Osteoblast (primary cell): ENCODE data around the gene AIF1. TPM values are rescaled to one million over a fixed set of nuclear protein-coding genes. Genes with fewer than 3 reads are reported as not detected.

ENCODE experiments used
- DNase-seq: peaks from one replicate; pipeline ENCODE4 v3.0.0; 2011; ENCODE audit warnings: low spot score, mixed read lengths; ENCODE audit not compliant: insufficient read length; ENCODE audit errors: missing footprints
- H2AFZ ChIP-seq: 2 replicates; pipeline ENCODE4 v1.6.0; 2011; ENCODE audit warnings: mild to moderate bottlenecking, low read length
- H3K27ac ChIP-seq: 2 replicates; pipeline ENCODE4 v1.5.1; 2011; ENCODE audit warnings: mild to moderate bottlenecking, low read depth, low read length, moderate library complexity
- H3K27me3 ChIP-seq: 2 replicates; pipeline ENCODE4 v1.6.0; 2012; ENCODE audit warnings: mild to moderate bottlenecking, control low read depth, inconsistent platforms, low read length, moderate library complexity; ENCODE audit not compliant: insufficient read depth
- H3K36me3 ChIP-seq: 2 replicates; pipeline ENCODE4 v1.5.1; 2011; ENCODE audit warnings: mild to moderate bottlenecking, low read length, control low read depth, moderate library complexity; ENCODE audit not compliant: insufficient read depth
- H3K4me1 ChIP-seq: 2 replicates; pipeline ENCODE4 v1.5.1; 2011; ENCODE audit warnings: mild to moderate bottlenecking, low read length, control low read depth, moderate library complexity; ENCODE audit not compliant: insufficient read depth
- H3K4me2 ChIP-seq: 2 replicates; pipeline ENCODE4 v1.6.0; 2011; ENCODE audit warnings: mild to moderate bottlenecking, low read length; ENCODE audit not compliant: insufficient read depth
- H3K4me3 ChIP-seq: fragments of 200-600 bp; sonication (generic); 3 replicates; pipeline ENCODE4 v1.5.1; 2012; ENCODE audit warnings: mild to moderate bottlenecking, low read length, inconsistent platforms; ENCODE audit not compliant: insufficient read depth
- H3K79me2 ChIP-seq: 2 replicates; pipeline ENCODE4 v1.6.0; 2012; ENCODE audit warnings: mild to moderate bottlenecking, low read length, control low read depth, inconsistent platforms; ENCODE audit not compliant: insufficient read depth
- H3K9me3 ChIP-seq: 2 replicates; pipeline ENCODE4 v1.5.1; 2011; ENCODE audit warnings: low read depth, low read length, control low read depth
- H4K20me1 ChIP-seq: 2 replicates; pipeline ENCODE4 v1.6.0; 2012; ENCODE audit warnings: mild to moderate bottlenecking, low read length, control low read depth; ENCODE audit not compliant: insufficient read depth
- total RNA-seq: library from RNA; depleted of rRNA; stranded (reverse); fragments of >200 nt; gene quantifications from 2 replicates; pipeline ENCODE4 v1.2.3, GENCODE V29; 2012
- TF ChIP-seq, protein P1 (sequence below): IDR thresholded peaks from 2 replicates; pipeline ENCODE4 v1.5.1; 2011; ENCODE audit warnings: mild to moderate bottlenecking, low read depth, low read length, moderate library complexity; ENCODE audit errors: extremely low read depth

Gene AIF1
- total RNA-seq, 1 donor = 0.36 TPM

DNA sequence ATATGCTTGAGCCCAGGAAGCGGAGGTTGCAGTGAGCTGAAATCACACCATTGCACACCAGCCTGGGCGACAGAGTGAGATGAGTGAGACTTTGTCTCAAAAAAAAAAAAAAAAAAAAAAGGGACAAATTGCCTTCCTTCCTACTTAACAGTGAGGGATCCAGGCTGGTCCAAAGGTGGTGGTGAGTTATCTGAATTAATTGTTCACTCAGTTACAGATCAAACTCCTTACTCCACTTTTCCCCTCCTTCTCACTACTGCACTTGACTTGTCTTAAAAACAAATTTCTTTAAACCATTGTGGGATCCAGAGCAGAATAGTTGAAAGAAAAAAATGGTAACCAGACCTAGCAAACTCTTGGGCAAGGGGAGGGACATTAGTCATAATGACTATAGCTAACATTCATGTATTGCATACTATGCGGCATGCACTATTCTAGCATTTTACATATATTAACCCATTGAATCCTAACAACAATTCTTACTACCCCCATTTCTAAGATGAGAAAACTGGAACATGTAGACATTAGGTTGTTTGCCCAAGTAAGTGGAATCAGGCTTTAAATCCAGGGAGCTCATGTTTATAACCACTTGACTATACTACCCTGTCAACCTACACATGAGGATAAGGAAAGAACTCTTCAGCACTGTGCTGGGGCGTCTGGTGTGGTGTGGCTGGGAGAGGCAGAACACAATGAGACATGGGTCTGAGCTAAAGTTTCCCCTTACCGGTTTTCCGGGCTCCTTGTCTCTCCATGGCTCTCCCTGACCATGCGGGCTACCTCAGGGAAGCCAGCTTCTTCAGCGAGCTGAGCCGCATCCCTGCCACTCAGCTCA is 48.3 kb downstream of the AIF1 start:
- H3K27ac ChIP-seq = peak overlapping the region; percentile 91
- H3K4me1 ChIP-seq = peaks cover 48% of the 10 kb centered on the region
- TF ChIP-seq, protein P1, sequence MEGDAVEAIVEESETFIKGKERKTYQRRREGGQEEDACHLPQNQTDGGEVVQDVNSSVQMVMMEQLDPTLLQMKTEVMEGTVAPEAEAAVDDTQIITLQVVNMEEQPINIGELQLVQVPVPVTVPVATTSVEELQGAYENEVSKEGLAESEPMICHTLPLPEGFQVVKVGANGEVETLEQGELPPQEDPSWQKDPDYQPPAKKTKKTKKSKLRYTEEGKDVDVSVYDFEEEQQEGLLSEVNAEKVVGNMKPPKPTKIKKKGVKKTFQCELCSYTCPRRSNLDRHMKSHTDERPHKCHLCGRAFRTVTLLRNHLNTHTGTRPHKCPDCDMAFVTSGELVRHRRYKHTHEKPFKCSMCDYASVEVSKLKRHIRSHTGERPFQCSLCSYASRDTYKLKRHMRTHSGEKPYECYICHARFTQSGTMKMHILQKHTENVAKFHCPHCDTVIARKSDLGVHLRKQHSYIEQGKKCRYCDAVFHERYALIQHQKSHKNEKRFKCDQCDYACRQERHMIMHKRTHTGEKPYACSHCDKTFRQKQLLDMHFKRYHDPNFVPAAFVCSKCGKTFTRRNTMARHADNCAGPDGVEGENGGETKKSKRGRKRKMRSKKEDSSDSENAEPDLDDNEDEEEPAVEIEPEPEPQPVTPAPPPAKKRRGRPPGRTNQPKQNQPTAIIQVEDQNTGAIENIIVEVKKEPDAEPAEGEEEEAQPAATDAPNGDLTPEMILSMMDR = no peak
- H3K4me2 ChIP-seq = peak overlapping the region; percentile 99
- peak; percentile 96 for DNase-seq
- peaks cover 23% of the 10 kb centered on the region for H3K36me3 ChIP-seq
- H3K79me2 ChIP-seq = peaks cover 64% of the 10 kb centered on the region
- H3K9me3 ChIP-seq = no peaks in the 10 kb centered on the region
- peaks cover 23% of the 10 kb centered on the region for H4K20me1 ChIP-seq
- H3K4me3 ChIP-seq = peak overlapping the region; percentile 84
- H3K27me3 ChIP-seq = no peaks in the 10 kb centered on the region
- H2AFZ ChIP-seq = no peak overlapping the region

DNA sequence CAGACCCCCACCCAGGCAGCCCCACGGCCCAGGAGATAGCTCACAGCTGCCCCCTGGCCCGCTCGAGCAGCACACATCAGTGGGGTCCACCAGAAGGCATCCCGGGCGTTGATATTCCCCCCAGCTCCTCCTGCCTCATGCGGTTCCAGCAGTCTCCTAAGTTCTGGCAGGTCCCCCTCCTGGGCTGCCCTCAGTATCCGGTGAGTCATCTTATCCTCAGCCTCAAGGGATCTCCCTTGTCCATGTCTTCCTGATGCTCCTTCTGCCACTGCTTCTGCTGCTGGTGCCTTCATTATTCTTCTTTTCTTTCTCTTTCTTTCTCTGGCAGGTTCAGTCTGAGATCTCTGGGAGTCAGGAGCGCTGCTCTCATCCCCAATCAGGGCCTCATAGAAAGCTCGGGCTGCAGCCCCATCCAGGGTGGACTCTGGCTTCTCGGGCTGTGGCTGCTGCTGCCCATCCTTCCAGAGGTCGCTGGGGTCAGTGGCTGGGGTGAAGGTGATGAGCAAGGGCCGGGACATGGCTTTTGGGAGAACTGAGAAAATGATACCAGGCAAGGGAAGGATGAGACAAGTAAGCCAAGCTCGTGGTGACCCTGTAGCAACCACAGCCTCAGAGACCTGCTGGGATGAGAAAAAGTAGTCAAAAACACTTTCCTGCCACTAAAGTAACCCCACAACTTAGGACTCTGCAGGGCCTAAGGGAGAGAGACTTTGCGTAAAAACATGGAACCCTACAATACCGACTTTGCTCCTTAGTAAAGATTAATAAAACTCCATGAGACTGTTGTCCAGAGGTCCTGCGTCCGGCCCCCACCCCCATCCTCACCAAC is 49.1 kb downstream of the AIF1 start:
- TF ChIP-seq, protein P1 = no peak
- Histone ChIP-seq H3K9me3 (no peaks in the 10 kb centered on the region), H3K4me1 (peaks cover 43% of the 10 kb centered on the region), H3K27me3 (no peaks in the 10 kb centered on the region), H3K4me2 (peak overlapping the region; percentile 99), H3K36me3 (peaks cover 31% of the 10 kb centered on the region), H2AFZ (peak overlapping the region; percentile 92), H3K79me2 (peaks cover 64% of the 10 kb centered on the region), H3K27ac (peak overlapping the region; percentile 91), H3K4me3 (peak overlapping the region; percentile 84), H4K20me1 (peaks cover 19% of the 10 kb centered on the region)
- DNase-seq = peak; percentile 93

DNA sequence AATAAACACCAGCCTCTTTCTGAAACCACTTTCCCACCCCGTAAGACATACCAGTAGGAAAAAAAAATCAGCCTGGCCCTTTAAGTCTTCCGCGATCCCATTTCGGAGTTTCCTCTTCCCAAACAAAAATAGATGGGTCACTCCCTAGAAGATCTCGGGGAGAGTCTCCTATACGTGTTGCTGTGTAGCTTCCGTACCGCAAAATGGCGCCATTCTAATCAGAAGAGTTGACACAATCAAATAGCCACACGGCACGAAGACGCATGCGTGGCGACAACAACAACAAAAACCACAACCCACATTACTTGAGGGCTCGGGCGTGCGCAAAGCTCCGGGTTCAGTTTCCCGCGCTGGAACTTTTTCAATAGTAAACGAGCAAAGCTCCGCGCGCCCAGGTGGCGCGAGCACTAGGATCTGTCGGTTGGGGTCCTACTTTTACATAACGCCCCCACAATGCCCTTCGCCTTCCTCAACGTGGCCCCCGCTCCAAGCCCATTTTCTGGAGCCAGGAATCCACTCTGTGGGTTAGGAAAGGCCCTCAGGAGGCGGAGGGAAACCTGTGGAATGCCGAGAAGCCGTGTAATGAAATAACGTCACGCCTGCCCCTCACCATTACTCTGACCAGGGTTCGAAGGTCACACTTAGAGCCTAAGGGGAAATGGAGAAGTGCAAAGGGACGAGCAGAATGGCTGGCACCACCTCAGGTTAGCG is 49.9 kb downstream of the AIF1 start, which contains the start of gene GPANK1:
GPANK1 (minus strand) TSS at position 208 of the 711 bp plus-strand sequence. CDS start 519 bp downstream, outside the sequence.
- H3K9me3 ChIP-seq = no peaks in the 10 kb centered on the region
- H2AFZ ChIP-seq = peak within 1 kb of the TSS; percentile 92
- no peaks in the 10 kb centered on the region for H3K27me3 ChIP-seq
- peaks cover 37% of the 10 kb centered on the region for H3K4me1 ChIP-seq
- TF ChIP-seq, protein P1 = no peak
- peak; percentile 94 for DNase-seq
- H4K20me1 ChIP-seq = peaks cover 14% of the 10 kb centered on the region
- H3K27ac ChIP-seq = peak within 1 kb of the TSS; percentile 91
- H3K4me3 ChIP-seq = peak within 1 kb of the TSS; percentile 84
- peaks cover 39% of the 10 kb centered on the region for H3K36me3 ChIP-seq
- peaks cover 63% of the 10 kb centered on the region for H3K79me2 ChIP-seq
- peak within 1 kb of the TSS; percentile 99 for H3K4me2 ChIP-seq
